Activated T-cell treated with anti-CD3 and anti-CD28 coated beads, Interleukin-2, amount 50 U/mL, for 4 hours (primary cell): ENCODE data around the gene CHPT1. TPM values are rescaled to one million over a fixed set of nuclear protein-coding genes. Genes with fewer than 3 reads are reported as not detected.
"Not testable (repeated sequence)": the region's sequence is repeated elsewhere in the genome, so short reads cannot be mapped to it uniquely, and the experiment has no call there.

ENCODE experiments used
- ATAC-seq, 2 donors: fragments of 200-7000 bp; cut with Tn5 transposase; one replicate each; pipeline ENCODE4 v1.10.0; 2021
- DNase-seq: peaks from one replicate; pipeline ENCODE4 v3.0.0-alpha.2; 2020
- H3K27me3 Mint-ChIP-seq: one replicate; pipeline ENCODE4 v1.8.0; 2021; ENCODE audit warnings: low read depth, mixed read lengths
- H3K36me3 Mint-ChIP-seq: one replicate; pipeline ENCODE4 v1.8.0; 2022; ENCODE audit warnings: mixed read lengths; ENCODE audit not compliant: insufficient read depth
- H3K4me1 Mint-ChIP-seq: one replicate; pipeline ENCODE4 v1.8.0; 2021; ENCODE audit warnings: low read depth, mixed read lengths
- H3K4me3 Mint-ChIP-seq: one replicate; pipeline ENCODE4 v1.8.0; 2021; ENCODE audit warnings: mild to moderate bottlenecking, moderate library complexity, mixed read lengths
- H3K9me3 Mint-ChIP-seq: one replicate; pipeline ENCODE4 v1.8.0; 2021; ENCODE audit warnings: mixed read lengths
- total RNA-seq, 3 donors: library from RNA; stranded (reverse); gene quantifications; one replicate each; pipeline ENCODE4 v1.2.1, GENCODE V29; 2021

CHPT1 gene
- total RNA-seq, 3 donors from 2014 or later, result 16.3 to 18.2 (median 16.5) TPM

DNA sequence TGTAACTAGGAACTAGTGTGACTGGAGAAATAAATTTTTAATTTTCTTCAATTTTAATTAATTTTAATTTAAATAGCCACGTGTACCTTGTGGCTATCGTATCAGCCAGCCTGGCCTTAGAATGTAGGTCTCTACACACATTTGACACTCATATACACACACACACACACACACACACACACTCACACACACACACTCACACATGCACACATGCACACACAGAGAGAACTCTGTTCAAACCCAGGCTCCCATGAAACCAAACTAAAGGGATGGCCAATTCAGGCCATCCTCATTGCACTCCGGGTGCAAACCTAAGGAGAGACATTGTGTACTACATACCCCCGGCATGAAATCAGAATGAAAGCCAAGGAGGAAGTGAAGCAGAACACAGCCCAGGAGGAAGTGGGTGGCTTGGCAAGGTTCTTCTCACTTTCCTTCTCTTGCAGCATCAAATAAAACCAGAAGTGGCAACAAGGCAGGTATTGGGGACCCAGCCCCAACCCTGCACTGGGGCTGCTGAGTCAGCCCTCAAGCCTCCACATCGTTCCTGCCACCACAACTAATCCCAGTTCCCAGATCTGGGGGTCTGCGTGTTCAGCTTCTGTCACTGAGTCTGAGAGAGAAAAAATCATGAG lies 26.2 kb upstream of the CHPT1 start:
- ATAC-seq, result peak; percentile 70 to 71
- H3K4me3 Mint-ChIP-seq, result peak overlapping the region; percentile 39

DNA sequence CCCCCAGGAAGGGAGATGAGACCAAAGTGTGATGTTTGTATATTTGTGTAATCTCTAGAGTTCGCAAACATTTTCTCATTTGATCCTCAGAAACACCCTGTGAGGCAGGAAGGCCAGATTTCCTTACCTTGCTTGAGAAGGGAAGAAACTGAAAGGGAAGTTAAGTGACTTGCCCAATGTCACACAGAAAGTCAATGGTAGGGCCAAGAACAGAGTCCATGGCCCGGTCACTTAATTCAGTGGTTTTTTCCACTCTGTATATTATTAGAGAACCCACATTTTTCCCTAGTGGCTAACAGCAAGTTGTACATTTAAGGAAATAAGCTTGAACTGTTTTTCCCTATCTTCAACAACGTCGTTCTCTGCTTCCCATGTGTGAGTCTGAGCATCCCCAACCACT lies 25.6 kb upstream of the CHPT1 start:
- DNase-seq, result no peak
- H3K4me1 Mint-ChIP-seq, result peaks cover 20% of the 10 kb centered on the region
- ATAC-seq, result peak in 1 of 2 donors; percentile 18
- no peaks in the 10 kb centered on the region for H3K36me3 Mint-ChIP-seq
- no peaks in the 10 kb centered on the region for H3K27me3 Mint-ChIP-seq
- H3K4me3 Mint-ChIP-seq, result no peak overlapping the region
- H3K9me3 Mint-ChIP-seq, result no peaks in the 10 kb centered on the region

More for the DNA sequence above, 26.2 kb upstream of the CHPT1 start:
- Mint-ChIP-seq H3K27me3 (no peaks in the 10 kb centered on the region), H3K4me1 (peaks cover 20% of the 10 kb centered on the region), H3K9me3 (no peaks in the 10 kb centered on the region), H3K36me3 (no peaks in the 10 kb centered on the region)
- DNase-seq, result no peak

DNA sequence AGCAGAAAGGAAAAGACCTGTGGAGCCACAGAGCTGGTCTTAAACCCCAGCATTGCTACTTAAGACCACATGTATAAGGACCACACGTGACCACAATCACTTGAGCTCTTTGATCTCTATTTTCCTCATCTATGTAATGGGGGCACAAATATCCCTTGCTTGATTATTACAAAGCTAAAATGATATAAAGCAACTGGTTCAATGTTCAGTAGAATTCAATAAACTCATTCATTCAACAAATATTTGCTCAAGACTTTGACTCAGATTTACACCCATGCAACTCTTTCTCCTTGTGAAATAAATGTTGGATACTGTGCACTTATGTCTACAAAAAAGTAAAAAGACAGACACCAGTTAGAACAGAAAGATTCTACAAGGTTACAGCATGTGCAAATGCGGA lies 21.9 kb upstream of the CHPT1 start:
- Mint-ChIP-seq H3K27me3 (no peaks in the 10 kb centered on the region), H3K4me3 (no peak overlapping the region), H3K4me1 (peaks cover 15% of the 10 kb centered on the region), H3K9me3 (no peaks in the 10 kb centered on the region), H3K36me3 (no peaks in the 10 kb centered on the region)
- ATAC-seq (no peak), DNase-seq (no peak)

DNA sequence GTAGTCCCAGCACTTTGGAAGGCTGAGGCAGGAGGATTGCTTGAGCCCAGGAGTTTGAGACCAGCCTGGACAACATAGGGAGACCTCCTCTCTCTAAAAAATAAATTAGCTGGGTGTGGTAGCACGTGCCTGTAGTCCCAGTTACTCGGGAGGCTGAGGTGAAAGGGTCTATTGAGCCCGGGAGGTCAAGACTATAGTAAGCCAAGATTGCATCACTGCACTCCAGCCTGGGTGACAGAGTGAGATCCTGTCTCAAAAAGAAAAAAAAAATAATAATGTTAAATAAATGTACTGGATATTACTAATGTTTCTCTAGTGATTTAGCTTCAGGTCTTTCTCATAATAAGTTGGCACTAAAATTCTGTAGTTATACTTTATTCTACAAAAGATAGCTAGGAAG lies 20.9 kb upstream of the CHPT1 start:
- not testable (repeated sequence) for H3K27me3 Mint-ChIP-seq, H3K4me1 Mint-ChIP-seq, H3K36me3 Mint-ChIP-seq, H3K9me3 Mint-ChIP-seq, H3K4me3 Mint-ChIP-seq, DNase-seq, ATAC-seq

DNA sequence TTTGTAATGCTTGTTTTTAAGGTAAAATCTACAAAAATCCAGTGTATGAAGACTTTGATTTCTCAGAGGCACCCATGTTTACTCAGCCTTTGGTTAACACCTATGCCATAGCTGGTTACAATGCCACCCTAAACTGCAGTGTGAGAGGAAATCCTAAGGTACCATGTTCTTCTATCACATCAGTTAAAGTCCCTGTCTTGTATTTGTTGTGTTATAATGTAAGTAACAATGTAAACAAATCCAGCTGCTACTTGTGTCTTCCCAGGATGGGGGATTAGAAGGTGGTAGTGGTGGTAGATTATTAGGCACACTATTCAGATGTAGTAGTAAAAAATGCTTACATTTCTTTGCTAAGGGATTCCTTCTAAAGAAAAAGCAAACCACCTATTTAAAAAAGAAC lies 19.4 kb upstream of the CHPT1 start:
- H3K9me3 Mint-ChIP-seq, result no peaks in the 10 kb centered on the region
- H3K4me1 Mint-ChIP-seq, result no peaks in the 10 kb centered on the region
- H3K27me3 Mint-ChIP-seq, result no peaks in the 10 kb centered on the region
- no peaks in the 10 kb centered on the region for H3K36me3 Mint-ChIP-seq
- no peak overlapping the region for H3K4me3 Mint-ChIP-seq
- ATAC-seq, result no peak
- no peak for DNase-seq

GRCh38 chr12:101680240-101680639 lies 17.2 kb upstream of the CHPT1 start:
- Mint-ChIP-seq H3K4me3 (no peak overlapping the region), H3K27me3 (peaks cover 6% of the 10 kb centered on the region), H3K36me3 (no peaks in the 10 kb centered on the region), H3K9me3 (no peaks in the 10 kb centered on the region), H3K4me1 (no peaks in the 10 kb centered on the region)
- ATAC-seq (no peak), DNase-seq (no peak)

GRCh38 chr12:101680647-101681046 lies 16.8 kb upstream of the CHPT1 start:
- Mint-ChIP-seq H3K4me1 (no peaks in the 10 kb centered on the region), H3K4me3 (no peak overlapping the region), H3K36me3 (no peaks in the 10 kb centered on the region), H3K9me3 (no peaks in the 10 kb centered on the region), H3K27me3 (peaks cover 6% of the 10 kb centered on the region)
- ATAC-seq (no peak), DNase-seq (no peak)

DNA sequence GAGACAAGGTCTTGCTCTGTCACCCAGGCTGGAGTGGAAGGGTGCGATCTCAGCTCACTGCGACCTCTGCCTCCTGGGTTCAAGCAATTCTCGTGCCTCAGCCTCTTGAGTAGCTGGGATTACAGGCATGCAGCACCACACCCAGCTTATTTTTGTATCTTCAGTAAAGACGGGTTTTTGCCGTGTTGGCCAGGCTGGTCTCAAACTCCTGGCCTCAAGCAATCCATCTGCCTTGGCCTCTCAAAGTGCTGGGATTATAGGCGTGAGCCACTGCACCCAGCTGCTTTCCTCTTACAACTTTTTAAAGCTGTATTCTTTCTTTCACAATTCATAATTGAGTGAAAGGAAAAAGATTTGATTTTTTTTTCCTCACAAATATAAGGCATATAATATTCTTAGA lies 15.8 kb upstream of the CHPT1 start:
- H3K9me3 Mint-ChIP-seq, H3K27me3 Mint-ChIP-seq, H3K4me1 Mint-ChIP-seq, H3K36me3 Mint-ChIP-seq, H3K4me3 Mint-ChIP-seq, DNase-seq, ATAC-seq: not testable (repeated sequence)

DNA sequence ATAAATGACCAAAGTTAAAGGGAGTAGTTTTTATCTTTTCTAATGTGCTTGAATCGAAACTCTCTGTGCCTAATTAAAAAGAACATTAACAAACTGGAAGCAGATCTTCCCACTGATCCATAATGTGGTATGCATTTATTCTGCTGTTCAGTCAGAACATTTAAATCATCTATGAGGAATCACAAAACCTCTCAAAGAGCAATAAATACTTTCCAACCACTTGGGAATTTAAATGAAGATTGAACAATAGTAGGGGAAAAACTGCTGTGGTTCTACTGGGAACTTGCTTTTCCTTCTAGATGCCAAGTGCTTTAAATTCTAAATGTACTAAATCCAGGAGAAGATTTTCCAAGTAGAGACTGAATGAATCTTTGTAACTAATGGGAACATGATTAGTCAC lies 12.3 kb upstream of the CHPT1 start:
- DNase-seq (no peak), ATAC-seq (no peak)
- Mint-ChIP-seq H3K4me1 (no peaks in the 10 kb centered on the region), H3K36me3 (no peaks in the 10 kb centered on the region), H3K9me3 (no peaks in the 10 kb centered on the region), H3K27me3 (peaks cover 6% of the 10 kb centered on the region), H3K4me3 (no peak overlapping the region)

- peaks cover 6% of the 10 kb centered on the region for H3K27me3 Mint-ChIP-seq
- DNase-seq (no peak), ATAC-seq (no peak)
- H3K4me1 Mint-ChIP-seq, result no peaks in the 10 kb centered on the region
- H3K9me3 Mint-ChIP-seq, result no peaks in the 10 kb centered on the region
- H3K4me3 Mint-ChIP-seq, result no peak overlapping the region
- no peaks in the 10 kb centered on the region for H3K36me3 Mint-ChIP-seq
Observed at GRCh38 chr12:101686176-101686575, 11.3 kb upstream of the CHPT1 start.

GRCh38 chr12:101690544-101691098 lies 6.8 kb upstream of the CHPT1 start:
- Mint-ChIP-seq H3K9me3 (no peaks in the 10 kb centered on the region), H3K4me1 (peaks cover 3% of the 10 kb centered on the region), H3K4me3 (no peak overlapping the region), H3K36me3 (no peaks in the 10 kb centered on the region), H3K27me3 (no peaks in the 10 kb centered on the region)
- DNase-seq (no peak), ATAC-seq (no peak)

- DNase-seq (no peak), ATAC-seq (no peak)
- Mint-ChIP-seq H3K4me1 (peaks cover 9% of the 10 kb centered on the region), H3K27me3 (no peaks in the 10 kb centered on the region), H3K9me3 (no peaks in the 10 kb centered on the region), H3K4me3 (no peak overlapping the region), H3K36me3 (no peaks in the 10 kb centered on the region)
Observed at GRCh38 chr12:101691503-101692096, 5.8 kb upstream of the CHPT1 start.

DNA sequence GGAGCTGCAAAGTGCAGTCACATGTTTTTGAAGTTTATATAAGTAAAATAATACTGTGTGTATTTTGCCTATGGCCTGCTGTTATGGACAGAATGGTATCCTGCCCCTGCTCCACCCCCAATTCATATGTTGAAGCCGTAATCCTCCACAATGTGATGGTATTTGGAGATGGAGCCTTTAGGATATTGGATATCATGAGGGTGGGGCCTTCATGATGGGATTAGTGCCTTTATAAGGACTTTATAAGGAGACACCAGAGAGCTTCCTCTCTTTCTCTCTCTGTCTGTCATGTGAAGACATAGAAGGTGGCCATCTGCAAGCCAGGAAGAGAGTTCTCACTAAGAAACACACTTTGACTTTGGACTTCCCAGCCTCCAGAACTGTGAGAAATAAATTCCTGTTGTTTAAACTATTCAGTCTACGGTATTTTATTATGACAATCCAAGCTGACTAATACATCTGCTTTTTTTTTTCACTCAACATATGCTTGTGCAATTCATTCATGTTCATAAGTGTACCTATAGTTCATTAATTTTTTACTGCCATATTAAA lies 3.1 kb upstream of the CHPT1 start:
- Mint-ChIP-seq H3K9me3 (no peaks in the 10 kb centered on the region), H3K4me1 (peaks cover 24% of the 10 kb centered on the region), H3K36me3 (no peaks in the 10 kb centered on the region), H3K27me3 (no peaks in the 10 kb centered on the region), H3K4me3 (no peak overlapping the region)
- DNase-seq, result no peak
- no peak for ATAC-seq

- peaks cover 27% of the 10 kb centered on the region for H3K4me1 Mint-ChIP-seq
- no peaks in the 10 kb centered on the region for H3K9me3 Mint-ChIP-seq
- H3K4me3 Mint-ChIP-seq, result no peak overlapping the region
- no peaks in the 10 kb centered on the region for H3K27me3 Mint-ChIP-seq
- ATAC-seq, result no peak
- no peaks in the 10 kb centered on the region for H3K36me3 Mint-ChIP-seq
- no peak for DNase-seq
Observed at GRCh38 chr12:101694986-101695385, 2.5 kb upstream of the CHPT1 start.

- Mint-ChIP-seq H3K27me3 (no peaks in the 10 kb centered on the region), H3K4me3 (no peak overlapping the region), H3K9me3 (no peaks in the 10 kb centered on the region), H3K4me1 (peaks cover 30% of the 10 kb centered on the region), H3K36me3 (no peaks in the 10 kb centered on the region)
- no peak for DNase-seq
- ATAC-seq, result no peak
Observed at GRCh38 chr12:101695706-101696105, 1.7 kb upstream of the CHPT1 start.
